ENCODE measurements around the gene ERC1.
"Not testable (repeated sequence)": the region's sequence is repeated elsewhere in the genome, so short reads cannot be mapped to it uniquely, and the experiment has no call there.

DNA sequence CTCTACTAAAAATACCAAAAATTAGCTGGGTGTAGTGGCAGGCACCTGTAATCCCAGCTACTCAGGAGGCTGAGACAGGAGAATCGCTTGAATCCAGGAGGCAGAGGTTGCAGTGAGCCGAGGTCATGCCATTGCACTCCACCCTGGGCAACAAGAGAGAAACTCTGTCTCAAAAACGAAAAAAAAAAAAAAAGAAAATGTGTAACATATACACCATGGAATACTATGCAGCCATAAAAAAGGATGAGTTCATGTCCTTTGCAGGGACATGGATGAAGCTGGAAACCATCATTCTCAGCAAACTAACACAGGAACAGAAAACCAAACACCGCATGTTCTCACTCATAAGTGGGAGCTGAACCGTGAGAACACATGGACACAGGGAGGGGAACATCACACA lies 326.0 kb downstream of the ERC1 start:
- TF ChIP-seq, protein P1, sequence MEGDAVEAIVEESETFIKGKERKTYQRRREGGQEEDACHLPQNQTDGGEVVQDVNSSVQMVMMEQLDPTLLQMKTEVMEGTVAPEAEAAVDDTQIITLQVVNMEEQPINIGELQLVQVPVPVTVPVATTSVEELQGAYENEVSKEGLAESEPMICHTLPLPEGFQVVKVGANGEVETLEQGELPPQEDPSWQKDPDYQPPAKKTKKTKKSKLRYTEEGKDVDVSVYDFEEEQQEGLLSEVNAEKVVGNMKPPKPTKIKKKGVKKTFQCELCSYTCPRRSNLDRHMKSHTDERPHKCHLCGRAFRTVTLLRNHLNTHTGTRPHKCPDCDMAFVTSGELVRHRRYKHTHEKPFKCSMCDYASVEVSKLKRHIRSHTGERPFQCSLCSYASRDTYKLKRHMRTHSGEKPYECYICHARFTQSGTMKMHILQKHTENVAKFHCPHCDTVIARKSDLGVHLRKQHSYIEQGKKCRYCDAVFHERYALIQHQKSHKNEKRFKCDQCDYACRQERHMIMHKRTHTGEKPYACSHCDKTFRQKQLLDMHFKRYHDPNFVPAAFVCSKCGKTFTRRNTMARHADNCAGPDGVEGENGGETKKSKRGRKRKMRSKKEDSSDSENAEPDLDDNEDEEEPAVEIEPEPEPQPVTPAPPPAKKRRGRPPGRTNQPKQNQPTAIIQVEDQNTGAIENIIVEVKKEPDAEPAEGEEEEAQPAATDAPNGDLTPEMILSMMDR (conservative IDR thresholded peaks at IDR 0.05; ENCODE audit: low read depth, low read length), result not testable (repeated sequence)
- not testable (repeated sequence) for TF ChIP-seq EZH2 (IDR thresholded peaks at IDR 0.05; ENCODE audit: low read length, unreplicated experiment); EZH2phosphoT487 (IDR thresholded peaks at IDR 0.05; ENCODE audit: borderline replicate concordance, low read length)
